Esophagus mucosa (tissue), 1 donor: Measurements from ENCODE around the gene SMYD2. TPM values are rescaled to one million over a fixed set of nuclear protein-coding genes. Genes with fewer than 3 reads are reported as not detected.
A peak's percentile ranks its signal among the peaks of the same experiment; 100 is the strongest.

Experiments used
- ATAC-seq: fragments of 200-7000 bp; cut with Tn5 transposase; one replicate; pipeline ENCODE4 v1.9.1; 2020
- total RNA-seq: library from RNA; stranded (reverse); gene quantifications from one replicate; pipeline ENCODE4 v1.2.4, GENCODE V29; 2023
- donor health status: DM: yes; HTN: yes; CAD: no.

The SMYD2 gene
- total RNA-seq, 1 donor from 2014 or later = 32.1 TPM

DNA sequence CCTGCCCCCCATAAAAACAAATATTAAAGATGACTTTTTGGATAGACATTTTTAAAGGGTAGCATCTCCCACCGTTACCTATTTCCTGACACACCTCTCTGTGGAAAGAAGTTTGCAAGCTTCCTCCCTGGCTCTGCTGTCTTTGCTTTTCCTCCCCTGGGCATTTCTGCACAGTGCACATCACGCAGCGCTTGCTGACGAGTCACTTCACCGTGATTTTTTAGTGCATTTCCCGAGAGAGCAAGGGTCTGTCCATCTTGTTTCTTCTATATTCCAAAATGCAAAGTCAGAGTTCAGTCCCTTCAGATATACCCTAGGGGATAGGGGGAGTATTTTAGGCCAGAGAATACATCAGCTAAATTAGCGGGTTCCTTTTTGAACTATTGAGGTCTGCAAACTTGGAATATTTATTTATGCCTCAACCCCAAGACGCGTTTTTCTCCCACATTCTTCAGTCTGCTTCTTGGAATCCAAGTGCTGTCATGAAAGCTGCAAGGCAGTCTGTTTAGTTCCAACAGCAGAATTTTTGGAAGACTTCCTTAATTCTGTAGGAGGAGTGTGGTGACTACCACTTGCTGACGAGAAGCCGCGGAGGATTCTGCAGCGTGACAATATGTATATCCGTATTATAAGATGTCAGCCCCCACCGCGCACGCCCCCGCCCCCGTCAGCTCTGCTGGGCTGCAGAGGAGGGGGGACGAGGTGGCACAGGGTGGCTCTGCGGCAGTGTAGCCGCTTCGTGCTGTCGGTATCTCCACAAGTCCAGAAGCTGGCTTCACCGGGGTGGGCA is 22.4 kb downstream of the SMYD2 start:
- no peak for ATAC-seq

DNA sequence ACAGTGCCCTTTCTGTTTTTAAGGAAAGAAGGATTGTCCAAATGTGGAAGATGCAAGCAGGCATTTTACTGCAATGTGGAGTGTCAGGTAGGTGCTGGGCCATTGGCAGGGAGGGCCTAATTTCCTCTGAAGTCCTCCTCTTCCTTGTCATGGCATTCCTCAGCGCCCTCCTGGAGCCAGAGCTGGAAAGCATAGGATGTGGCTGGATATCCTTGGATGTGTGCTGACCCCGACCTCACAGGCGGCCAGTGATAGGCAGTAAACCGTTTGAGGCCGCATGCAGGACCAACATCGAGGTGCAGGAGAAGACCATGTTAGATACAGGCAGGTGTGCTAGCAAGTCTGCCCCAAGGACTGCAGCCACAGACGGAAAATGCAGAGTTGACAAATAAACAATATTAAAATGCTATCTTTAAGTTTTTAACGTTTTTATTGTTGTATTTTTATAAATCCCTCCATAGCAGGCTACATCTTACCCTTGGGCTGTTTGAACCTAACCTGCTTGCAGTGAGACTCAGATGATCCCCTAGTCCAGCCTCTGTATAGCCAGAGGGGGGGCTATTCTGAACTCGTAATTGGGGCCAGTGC is 24.3 kb downstream of the SMYD2 start:
- ATAC-seq = no peak

DNA sequence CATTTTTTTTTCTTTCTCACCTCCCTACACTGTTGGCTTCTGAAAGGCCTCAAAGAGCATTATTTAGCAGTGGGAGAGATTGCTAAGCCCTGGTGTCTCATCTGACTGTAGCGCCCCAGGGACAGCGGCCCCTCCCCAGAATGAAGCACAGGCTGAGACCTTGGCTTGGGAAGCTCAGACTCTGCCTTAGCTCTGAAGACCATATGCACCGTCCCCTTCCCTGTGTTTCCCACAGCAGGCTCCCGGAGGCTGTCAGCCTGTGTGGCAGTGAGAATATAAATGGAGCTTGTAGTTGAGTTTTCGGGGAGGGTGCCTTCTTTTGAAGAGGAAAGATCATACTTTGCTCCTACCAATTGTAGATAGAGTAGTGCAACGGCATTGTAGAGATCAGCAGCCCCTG is 25.3 kb downstream of the SMYD2 start:
- no peak for ATAC-seq

DNA sequence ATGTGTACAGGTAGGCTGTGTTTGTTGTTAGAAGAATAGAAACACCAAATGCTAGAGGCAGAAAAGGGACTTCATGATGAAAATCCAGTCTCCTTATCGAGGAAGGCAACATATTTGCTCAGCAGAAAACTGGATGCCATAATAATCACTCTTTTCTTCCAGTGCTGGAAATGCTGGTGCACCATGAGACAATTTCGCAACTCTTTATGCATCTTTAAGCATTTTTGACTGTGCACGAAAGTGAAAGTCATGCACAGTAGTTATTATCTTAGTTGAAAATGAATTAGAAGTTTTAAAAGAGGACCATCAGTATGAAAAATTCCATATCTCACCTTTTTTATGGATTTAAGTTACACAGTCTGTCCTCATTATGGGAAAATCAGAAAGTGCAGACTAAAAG is 29.1 kb downstream of the SMYD2 start:
- no peak for ATAC-seq

GRCh38 chr1:214310777-214311690 is 30.1 kb downstream of the SMYD2 start:
- ATAC-seq = no peak

DNA sequence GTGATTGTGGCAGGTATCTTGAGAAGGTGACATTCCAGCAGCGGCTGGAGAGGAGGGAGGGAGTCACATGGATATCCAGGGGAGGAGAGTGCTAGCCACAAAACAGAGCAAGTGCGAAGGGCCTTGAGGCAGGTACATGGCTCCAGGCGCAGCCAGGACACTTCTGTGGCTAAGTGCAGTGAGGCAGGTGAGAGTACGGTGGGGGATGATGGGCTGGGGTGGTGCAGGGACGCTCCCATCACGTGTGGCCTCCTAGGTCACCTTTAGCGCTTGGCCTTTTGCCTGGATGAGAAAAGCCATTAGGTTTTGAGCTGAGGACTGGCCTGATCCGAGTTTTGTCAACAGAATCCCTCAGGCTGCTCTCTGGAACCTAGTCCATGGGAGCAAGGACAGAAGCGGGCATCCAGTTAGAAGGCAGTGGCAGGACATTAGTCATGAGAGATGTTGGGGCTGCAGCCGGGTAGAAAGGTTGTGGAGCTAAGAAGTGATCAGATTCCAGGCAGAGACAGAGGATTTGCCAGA is 31.6 kb downstream of the SMYD2 start:
- no peak for ATAC-seq

DNA sequence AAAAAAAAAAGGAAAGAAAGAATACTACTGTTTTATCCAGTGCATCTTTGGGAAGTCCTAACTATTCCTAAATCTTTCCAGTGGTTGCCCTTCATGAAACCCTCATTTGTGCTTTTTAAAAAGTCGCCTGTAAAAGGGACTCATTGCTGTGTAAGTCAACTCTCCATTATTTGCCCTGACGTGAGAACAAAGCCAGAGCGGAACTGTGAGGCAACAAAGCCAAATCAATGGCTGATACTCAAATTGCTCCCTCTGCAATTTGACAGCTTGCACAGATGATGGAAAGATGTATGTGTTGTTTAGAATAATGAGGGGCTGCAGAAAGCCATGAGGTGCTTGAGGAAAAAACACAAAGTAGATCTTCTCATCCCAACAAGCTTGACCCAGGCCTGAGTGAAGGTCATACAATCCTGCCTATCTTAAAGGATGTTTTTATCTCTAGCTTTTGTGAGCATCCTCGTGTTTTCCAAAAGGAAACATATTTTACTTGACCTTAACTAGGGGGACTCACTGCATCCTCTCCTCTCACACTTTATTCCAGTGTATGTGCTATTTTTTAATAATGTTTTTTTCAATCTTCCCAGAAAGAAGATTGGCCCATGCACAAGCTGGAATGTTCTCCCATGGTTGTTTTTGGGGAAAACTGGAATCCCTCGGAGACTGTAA is 33.4 kb downstream of the SMYD2 start:
- ATAC-seq = no peak

DNA sequence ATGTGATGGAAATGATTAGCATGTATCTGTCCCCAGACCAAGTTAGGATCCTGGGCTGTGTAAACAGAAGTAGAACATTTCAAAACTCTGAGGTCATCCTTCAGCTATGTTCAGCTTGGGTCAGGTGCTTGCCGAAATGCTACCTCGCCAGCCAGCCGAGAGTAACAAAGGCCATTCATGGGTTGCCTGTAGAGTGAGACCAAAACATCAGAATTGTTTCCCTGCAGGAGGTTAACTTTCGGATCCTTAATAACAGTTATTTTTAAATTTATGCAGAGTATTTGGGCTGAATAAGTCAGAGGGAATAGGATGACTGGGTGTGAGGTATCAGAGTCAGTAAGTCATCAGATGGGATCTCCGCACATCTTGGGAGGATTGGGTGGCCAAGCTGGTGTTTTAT is 35.6 kb downstream of the SMYD2 start:
- ATAC-seq = no peak

- ATAC-seq = no peak
These were observed 36.3 kb downstream of the SMYD2 start for GRCh38 chr1:214317300-214317699.

GRCh38 chr1:214317734-214318133 is 36.8 kb downstream of the SMYD2 start:
- no peak for ATAC-seq

DNA sequence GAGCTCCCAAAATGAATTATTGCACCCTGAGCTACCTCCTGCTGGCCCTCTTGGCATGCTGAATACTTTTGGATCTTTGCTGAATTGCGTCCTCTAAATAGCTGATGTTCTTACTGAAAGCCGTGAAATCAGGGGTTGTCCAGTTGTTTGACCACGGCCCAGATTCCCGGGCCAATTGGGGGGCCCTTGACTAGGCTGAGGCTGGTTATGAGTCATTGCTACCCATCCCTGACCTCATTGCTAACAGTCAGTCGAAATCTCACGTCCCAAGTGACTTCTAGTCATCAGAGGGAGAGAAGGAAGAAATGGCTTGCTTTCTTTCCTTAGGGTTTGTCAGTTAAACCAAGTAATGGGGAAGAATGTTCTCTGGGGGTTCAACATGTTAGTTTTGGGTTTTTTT is 37.4 kb downstream of the SMYD2 start:
- no peak for ATAC-seq

DNA sequence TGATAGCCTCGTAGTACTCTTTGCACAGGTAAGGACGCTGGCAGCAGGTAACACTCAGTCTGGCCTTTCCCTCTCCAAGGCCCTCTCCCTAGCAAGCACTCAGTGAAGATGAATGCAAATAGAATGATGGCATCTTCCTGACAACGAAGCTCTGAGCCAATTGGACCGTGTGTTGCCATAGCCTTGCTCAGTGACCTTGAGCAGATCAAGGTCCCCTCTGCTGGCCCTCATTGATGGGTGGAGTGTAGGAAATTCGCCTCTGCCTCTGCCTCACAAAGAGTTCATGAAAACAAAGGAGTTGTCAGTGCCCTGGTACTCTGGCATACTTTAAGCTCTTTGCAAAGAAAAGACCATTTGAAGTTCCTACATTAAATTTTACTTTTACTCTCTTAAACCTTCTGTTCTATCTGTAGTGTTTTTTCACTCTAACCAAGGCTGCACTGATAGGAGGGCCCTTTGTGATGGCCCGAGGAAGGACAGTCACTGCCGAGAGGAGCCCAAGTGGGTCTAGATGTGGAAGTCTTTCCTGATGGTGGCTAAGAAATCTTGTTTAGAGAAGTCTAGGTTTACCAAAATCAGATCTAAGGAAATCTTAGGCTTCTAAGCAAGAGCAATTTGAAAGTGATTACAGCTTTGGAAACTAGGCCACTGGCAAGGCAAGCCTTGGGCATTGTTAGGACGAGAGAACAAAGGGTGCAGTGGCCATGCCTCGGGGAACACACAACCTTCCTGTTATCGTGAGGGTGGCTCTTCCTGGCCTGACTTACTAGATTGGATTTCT is 38.2 kb downstream of the SMYD2 start:
- no peak for ATAC-seq

- ATAC-seq = no peak
These were observed 39.0 kb downstream of the SMYD2 start for GRCh38 chr1:214319938-214320337.

DNA sequence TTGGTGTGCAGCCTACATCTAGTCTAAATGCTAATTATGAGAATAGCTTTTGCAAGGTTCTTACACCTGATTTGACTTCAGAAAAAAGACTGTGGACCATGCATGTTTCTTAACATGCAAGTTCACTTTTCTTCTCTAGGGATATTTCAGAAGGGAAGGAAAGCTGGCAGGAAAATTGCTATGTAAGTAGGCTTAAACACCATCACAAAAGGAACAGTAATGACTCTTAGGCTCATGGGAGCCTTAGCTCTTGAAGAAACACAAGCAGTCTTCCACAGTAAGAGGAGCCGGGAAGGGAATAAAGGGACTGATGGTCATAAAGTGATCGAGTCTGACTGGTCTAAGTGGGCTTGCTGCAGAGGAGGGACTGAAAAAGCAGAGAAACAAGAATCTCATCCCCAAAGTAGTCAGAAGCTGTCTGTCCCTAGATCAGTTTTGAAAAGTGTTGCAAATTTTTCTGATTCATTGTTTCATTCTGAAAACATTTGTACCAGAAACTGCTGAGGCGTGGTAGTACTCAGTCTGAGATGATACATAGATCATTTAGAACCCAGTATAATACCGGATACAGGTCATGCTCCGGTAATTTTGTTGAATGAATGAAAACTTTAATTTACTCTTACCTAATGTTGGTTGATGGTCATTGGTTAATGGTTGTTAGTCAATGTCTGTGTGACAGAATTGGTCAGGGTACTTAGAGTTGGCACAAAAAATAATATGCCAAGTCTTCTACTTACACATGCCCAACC is 40.9 kb downstream of the SMYD2 start:
- ATAC-seq = peak; percentile 82

GRCh38 chr1:214324896-214325800 is 44.2 kb downstream of the SMYD2 start:
- ATAC-seq = no peak

DNA sequence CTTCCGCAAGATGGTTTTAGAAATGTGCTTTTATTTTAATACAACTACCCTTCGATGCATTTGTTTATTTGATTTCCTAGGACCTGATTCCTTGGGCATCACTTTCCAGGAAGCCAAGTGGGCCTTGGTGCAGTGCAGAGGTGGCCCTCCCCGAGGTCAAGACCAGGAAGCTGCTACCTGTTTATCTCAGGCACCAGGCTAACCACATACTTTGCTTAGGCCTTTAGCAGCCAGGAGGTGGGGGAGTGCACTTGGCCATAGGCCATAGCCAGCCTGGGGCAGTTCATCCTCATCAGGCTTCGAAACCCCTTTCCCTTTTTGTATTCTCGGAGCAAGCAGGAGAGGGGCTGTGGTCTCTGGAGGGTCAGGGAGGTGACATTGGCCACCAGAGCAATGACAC is 45.4 kb downstream of the SMYD2 start:
- no peak for ATAC-seq

DNA sequence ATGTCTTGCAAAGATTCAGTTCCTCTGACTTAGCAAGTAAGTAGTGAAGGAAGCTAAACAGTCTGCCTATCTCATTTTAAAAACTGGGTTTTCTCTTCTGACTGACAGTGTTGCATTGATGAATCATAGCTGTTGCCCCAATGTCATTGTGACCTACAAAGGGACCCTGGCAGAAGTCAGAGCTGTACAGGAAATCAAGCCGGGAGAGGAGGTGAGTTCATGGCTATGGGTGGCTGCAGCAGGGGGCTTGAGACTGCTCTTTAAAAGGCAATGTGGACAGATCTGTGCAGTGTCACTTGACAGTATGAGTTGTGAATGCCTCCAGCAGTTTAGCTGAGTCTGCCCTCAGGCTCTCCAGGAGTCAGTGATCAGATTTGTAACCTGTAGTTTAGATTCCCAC is 46.6 kb downstream of the SMYD2 start:
- ATAC-seq = no peak

DNA sequence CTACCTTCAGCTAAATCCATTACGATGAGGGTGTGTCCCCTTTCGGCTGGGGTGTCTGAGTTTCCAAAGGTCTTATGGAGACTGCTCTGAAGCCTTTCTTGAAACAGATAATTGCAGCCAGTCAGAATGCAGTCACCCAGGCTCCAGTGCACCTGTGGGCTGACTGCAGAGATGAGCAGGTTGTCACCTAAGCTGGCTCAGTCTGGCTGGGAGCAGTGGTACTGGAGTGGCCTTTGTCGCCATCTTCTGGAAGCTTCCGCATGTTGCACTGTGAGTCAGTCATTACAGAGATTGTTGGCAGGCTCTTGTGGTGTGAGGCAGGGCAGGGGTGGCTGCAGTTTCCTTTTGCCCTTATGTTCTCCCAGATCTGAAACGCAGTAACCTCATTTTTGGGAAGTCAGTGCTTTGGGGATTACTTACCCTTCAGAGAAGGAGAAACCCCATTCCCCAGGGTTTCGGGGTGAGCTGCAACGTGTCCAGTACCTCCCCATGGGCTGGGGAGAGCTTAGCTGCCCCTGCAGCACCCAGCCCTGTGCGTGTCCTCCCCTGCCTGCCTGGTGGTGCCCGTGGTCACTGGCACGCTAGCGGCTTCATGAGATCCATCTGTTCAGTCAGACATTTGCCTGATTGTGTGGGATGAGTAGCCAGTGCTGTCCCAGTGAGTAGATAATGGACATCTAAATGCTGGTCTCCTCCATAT is 48.0 kb downstream of the SMYD2 start:
- peak; percentile 96 for ATAC-seq
